Central memory CD8-positive, alpha-beta T cell (primary cell): ENCODE results near the gene ATRX.
"Not testable (repeated sequence)": the region's sequence is repeated elsewhere in the genome, so short reads cannot be mapped to it uniquely, and the experiment has no call there.

Experiments used
- ATAC-seq: fragments of 150-1000 bp; cut with Tn5 transposase; replicated peaks from 2 replicates; pipeline ENCODE4 v1.10.0; 2022; ENCODE audit warnings: mild to moderate bottlenecking, moderate FRiP score, moderate number of reproducible peaks; ENCODE audit not compliant: poor library complexity, severe bottlenecking; ENCODE audit errors: extremely low read depth
- DNase-seq, 2 donors: peaks; one replicate each; pipeline ENCODE4 v3.0.0; 2021; ENCODE audit warnings: low spot score in 2 of 2
- H3K27ac Mint-ChIP-seq: one replicate; pipeline ENCODE4 v1.8.0; 2022; ENCODE audit warnings: low read depth, mild to moderate bottlenecking, moderate library complexity, mixed read lengths
- H3K27me3 Mint-ChIP-seq: one replicate; pipeline ENCODE4 v1.8.0; 2022; ENCODE audit warnings: mixed read lengths
- H3K36me3 Mint-ChIP-seq: one replicate; pipeline ENCODE4 v1.8.0; 2022; ENCODE audit warnings: mild to moderate bottlenecking, moderate library complexity, mixed read lengths; ENCODE audit not compliant: insufficient read depth
- H3K4me1 Mint-ChIP-seq: one replicate; pipeline ENCODE4 v1.8.0; 2022; ENCODE audit warnings: mixed read lengths
- H3K4me3 Mint-ChIP-seq: one replicate; pipeline ENCODE4 v1.8.0; 2022; ENCODE audit warnings: mild to moderate bottlenecking, moderate library complexity, mixed read lengths
- H3K9me3 Mint-ChIP-seq: one replicate; pipeline ENCODE4 v1.8.0; 2022; ENCODE audit warnings: mixed read lengths

The ATRX gene

DNA sequence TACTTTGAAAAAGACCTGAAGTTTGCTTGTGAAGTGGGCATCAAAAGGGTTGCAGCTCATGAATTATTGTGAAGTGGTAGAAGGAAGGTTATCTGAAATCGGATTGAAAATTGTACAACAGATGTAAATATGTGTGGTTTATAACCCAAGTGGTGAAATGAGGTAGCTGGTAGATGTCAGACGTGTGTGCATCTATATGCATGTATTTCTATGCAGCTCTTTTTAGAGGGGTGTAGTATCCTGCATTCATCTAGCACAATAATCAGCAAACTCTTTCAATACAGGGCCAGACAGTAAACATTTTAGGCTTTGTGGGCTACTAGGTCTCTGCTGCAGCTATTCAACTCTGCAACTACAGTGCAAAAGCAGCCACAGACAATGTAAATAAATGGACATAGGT lies 9.4 kb downstream of the ATRX start:
- ATAC-seq (no peak), DNase-seq (no peak)
- no peak overlapping the region for H3K27ac Mint-ChIP-seq
- H3K27me3 Mint-ChIP-seq, result no peaks in the 10 kb centered on the region
- no peaks in the 10 kb centered on the region for H3K36me3 Mint-ChIP-seq
- H3K4me3 Mint-ChIP-seq, result no peak overlapping the region
- H3K4me1 Mint-ChIP-seq, result peaks cover 30% of the 10 kb centered on the region
- H3K9me3 Mint-ChIP-seq, result no peaks in the 10 kb centered on the region

DNA sequence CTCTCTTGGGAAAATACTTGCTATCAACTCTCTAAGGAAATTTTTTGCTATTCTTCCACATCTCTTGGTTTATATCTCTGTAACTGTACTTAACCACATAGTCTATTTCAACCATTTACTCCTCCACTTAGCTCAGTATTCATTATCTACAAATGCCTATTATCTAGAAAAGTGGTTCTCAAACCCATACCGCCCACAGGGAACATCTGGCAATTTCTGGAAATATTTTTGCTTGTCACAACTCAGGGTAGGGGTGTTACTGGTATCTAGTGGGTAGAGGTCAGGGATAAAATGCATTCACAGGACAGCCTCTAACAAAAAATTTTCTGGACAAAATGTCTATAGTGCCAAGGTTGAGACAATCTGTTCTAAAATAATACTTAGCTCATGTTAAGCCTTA lies 14.4 kb downstream of the ATRX start:
- no peak overlapping the region for H3K27ac Mint-ChIP-seq
- H3K4me3 Mint-ChIP-seq, result no peak overlapping the region
- ATAC-seq (no peak), DNase-seq (no peak)
- no peaks in the 10 kb centered on the region for H3K9me3 Mint-ChIP-seq
- H3K4me1 Mint-ChIP-seq, result peaks cover 32% of the 10 kb centered on the region
- no peaks in the 10 kb centered on the region for H3K27me3 Mint-ChIP-seq
- peaks cover 2% of the 10 kb centered on the region for H3K36me3 Mint-ChIP-seq

DNA sequence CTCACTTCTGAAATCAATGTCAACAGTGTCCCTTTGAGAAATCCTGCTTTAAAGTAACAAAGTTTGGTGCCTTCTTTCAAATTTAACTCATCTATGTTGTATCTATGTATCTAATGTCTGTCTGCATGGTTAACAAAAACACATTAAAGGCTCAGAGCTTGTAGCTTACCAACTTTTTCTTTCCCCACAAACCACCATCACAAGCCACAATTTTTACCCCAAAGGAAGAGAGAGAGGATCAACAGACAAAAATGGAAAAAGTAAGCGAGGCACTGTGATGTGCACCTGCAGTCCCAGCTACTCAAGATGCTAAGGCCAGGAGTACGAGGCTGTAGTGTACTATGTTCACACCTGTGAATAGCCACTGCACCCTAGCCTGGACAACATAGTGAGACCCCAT lies 17.2 kb downstream of the ATRX start:
- Mint-ChIP-seq H3K9me3 (no peaks in the 10 kb centered on the region), H3K4me1 (peaks cover 23% of the 10 kb centered on the region), H3K4me3 (peak overlapping the region; percentile 44), H3K27me3 (no peaks in the 10 kb centered on the region), H3K36me3 (peaks cover 5% of the 10 kb centered on the region), H3K27ac (no peak overlapping the region)
- DNase-seq (no peak), ATAC-seq (peak; percentile 19)

DNA sequence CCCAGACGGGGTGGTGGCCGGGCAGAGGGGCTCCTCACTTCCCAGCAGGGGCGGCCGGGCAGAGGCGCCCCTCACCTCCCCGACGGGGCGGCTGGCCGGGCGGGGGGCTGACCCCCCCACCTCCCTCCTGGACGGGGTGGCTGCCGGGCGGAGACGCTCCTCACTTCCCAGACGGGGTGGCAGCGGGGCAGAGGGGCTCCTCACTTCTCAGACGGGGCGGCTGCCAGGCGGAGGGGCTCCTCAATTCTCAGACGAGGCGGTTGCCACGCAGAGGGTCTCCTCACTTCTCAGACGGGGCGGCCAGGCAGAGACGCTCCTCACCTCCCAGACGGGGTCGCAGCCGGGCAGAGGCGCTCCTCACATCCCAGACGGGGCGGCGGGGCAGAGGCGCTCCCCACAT lies 19.8 kb downstream of the ATRX start:
- not testable (repeated sequence) for H3K36me3 Mint-ChIP-seq, ATAC-seq, H3K9me3 Mint-ChIP-seq, H3K4me3 Mint-ChIP-seq, H3K27ac Mint-ChIP-seq, DNase-seq, H3K27me3 Mint-ChIP-seq
- H3K4me1 Mint-ChIP-seq, result peaks cover 23% of the 10 kb centered on the region

DNA sequence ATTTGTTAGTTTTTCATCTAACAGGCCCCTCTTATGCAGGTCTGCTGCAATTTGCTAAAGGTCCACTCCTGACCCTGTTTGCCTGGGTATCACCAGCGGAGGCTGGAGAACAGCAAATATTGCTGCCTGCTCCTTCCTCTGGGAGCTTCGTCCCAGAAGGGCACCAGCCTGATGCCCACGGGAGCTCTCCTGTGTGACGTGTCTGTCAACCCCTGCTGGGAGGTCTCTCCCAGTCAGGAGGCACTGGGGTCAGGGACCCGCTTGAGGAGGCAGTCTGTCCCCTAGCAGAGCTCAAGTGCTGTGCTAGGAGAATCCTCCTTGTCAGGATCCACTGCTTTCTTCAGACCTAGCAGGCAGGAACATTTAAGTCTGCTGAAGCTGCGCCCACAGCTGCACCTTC lies 30.5 kb downstream of the ATRX start:
- Mint-ChIP-seq H3K36me3 (peaks cover 3% of the 10 kb centered on the region), H3K4me3 (no peak overlapping the region), H3K4me1 (peaks cover 12% of the 10 kb centered on the region), H3K27ac (no peak overlapping the region), H3K27me3 (no peaks in the 10 kb centered on the region), H3K9me3 (no peaks in the 10 kb centered on the region)
- ATAC-seq (no peak), DNase-seq (no peak)

DNA sequence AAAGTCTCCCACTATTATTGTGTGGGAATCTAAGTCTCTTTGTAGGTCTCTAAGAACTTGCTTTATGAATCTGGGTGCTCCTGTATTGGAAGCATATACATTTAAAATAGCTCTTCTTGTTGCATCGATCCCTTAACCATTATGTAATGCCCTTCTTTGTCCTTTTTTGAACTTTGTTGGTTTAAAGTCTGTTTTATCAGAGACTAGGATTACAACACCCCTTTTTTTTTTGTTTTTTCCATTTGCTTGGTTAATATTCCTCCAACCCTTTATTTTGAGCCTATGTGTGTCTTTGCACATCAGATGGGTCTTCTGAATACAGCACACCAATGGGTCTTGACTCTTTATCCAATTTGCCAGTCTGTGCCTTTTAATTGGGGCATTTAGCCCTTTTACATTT lies 32.1 kb downstream of the ATRX start:
- not testable (repeated sequence) for H3K27me3 Mint-ChIP-seq, DNase-seq, H3K9me3 Mint-ChIP-seq, H3K4me3 Mint-ChIP-seq, H3K36me3 Mint-ChIP-seq, H3K27ac Mint-ChIP-seq, ATAC-seq
- peaks cover 12% of the 10 kb centered on the region for H3K4me1 Mint-ChIP-seq

DNA sequence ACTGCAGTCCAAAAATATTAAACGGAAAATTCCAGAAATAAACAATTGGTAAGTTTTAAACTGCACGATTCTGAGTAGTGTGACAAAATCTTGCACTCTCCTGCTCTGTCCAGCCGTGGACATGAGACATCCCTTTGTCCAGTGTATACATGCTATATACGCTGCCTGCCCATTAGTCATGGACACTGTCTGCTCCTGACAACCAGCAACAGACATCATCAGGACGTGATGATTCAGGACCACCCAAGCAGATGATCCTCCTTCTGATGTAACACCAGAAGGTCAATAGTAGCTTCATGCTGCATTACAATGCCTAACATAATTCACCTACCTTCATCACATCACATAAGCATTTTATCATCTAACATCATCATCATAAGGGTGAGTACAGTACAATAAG lies 36.3 kb downstream of the ATRX start:
- DNase-seq, result no peak
- peaks cover 32% of the 10 kb centered on the region for H3K4me1 Mint-ChIP-seq
- no peaks in the 10 kb centered on the region for H3K27me3 Mint-ChIP-seq
- no peak overlapping the region for H3K27ac Mint-ChIP-seq
- no peak for ATAC-seq
- peaks cover 3% of the 10 kb centered on the region for H3K36me3 Mint-ChIP-seq
- no peak overlapping the region for H3K4me3 Mint-ChIP-seq
- no peaks in the 10 kb centered on the region for H3K9me3 Mint-ChIP-seq

DNA sequence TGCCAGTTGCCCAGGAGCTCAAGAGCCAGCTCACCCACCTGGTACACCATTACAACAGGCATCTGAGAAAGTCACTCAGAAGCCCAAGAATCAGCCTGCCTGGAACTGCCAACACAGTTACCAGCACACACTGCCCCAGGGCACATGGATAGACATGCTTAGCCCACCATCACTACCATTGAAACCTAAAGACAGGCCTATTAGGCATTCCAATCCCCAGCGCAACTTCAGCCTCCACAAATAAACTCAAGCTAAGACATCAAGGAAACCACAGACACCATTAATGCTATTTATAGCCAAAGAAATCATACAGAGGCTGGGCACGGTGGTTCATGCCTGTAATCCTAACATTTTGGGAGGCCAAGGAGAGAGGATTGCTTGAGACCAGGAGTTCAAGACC lies 42.3 kb downstream of the ATRX start:
- ATAC-seq (no peak), DNase-seq (no peak)
- Mint-ChIP-seq H3K27ac (peak overlapping the region; percentile 78), H3K4me1 (peaks cover 60% of the 10 kb centered on the region), H3K36me3 (no peaks in the 10 kb centered on the region), H3K9me3 (no peaks in the 10 kb centered on the region), H3K4me3 (peak overlapping the region; percentile 42), H3K27me3 (no peaks in the 10 kb centered on the region)

DNA sequence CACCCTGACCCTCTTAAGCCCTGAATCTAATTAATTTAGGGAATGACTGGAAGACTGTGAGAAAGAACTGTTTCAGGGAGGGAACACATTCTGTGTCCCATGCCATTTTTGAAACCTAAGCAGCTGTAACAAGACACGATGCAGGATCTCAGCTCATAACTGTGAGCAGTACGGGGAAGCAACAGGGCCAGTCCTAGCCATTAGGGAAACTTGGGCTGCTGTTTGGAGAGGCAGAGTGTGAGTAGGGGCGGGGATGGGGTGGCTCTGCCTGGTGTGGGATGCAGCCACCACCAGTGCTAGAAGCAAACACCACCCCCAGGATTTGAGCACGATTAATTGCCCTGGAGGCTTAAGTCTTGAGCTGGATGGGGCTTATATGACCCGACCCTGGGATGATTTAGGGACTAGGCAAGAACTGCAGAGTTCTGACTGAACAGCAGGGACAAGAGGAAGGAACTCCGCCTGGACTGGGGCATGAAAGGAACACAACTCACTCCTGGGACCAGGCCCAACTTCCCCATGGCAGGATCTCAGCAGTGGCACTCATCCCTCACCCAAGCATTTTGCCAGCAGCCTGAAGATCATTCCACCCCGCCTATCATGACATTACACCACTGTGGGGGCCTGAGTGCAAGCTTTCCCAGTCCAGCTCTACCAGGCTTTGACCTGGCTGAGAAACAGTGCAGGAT lies 43.1 kb downstream of the ATRX start:
- Mint-ChIP-seq H3K4me1 (peaks cover 56% of the 10 kb centered on the region), H3K36me3 (no peaks in the 10 kb centered on the region)

DNA sequence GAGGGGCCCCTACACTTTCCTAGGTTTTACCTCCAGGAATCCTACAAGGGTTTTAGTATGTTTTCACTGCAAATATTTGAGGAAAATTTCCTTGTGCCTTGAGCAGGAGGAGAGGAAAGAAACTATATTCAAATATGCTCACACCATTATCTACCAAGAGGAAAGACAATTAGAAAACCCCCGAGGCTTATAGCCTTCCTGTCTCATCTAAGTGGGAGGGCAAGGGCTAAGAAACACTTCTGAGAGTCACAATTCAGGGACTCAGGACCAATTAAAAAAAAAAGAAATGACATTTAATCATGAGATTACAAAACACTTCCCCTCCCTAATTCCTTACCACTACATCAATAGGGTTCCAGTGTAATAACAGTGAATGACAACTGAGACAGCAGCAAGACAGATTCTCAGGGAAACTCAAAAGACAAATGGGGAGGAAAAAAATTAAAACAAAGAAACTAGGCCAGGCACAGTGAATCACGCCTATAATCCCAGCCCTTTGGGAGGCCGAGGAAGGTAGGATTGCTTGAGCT lies 45.6 kb downstream of the ATRX start:
- Mint-ChIP-seq H3K36me3 (no peaks in the 10 kb centered on the region), H3K27ac (peak overlapping the region; percentile 75), H3K4me1 (peaks cover 52% of the 10 kb centered on the region), H3K27me3 (no peaks in the 10 kb centered on the region), H3K9me3 (no peaks in the 10 kb centered on the region), H3K4me3 (no peak overlapping the region)
- no peak for ATAC-seq
- no peak for DNase-seq

More for the DNA sequence above, 43.1 kb downstream of the ATRX start:
- peak overlapping the region; percentile 78 for H3K27ac Mint-ChIP-seq
- DNase-seq (no peak), ATAC-seq (no peak)
- no peaks in the 10 kb centered on the region for H3K9me3 Mint-ChIP-seq
- H3K27me3 Mint-ChIP-seq, result no peaks in the 10 kb centered on the region
- peak overlapping the region; percentile 42 for H3K4me3 Mint-ChIP-seq

DNA sequence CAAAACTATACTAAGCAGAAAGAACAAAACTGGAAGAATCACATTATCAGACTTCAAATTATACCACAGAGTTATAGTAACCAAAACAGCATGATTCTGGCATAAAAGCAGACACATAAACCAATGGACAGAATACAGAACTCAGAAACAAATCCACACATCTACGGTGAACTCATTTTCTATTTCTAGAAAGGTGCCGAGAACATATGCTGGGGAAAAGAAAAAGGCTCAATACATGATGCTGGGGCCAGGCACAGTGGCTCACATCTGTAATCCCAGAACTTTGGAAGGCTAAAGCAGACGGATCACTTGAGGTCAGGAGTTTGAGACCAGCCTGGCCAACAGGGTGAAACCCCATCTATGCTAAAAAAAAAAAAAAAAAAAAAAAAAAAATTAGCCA lies 52.7 kb downstream of the ATRX start:
- peak overlapping the region; percentile 53 for H3K4me3 Mint-ChIP-seq
- peaks cover 37% of the 10 kb centered on the region for H3K4me1 Mint-ChIP-seq
- no peaks in the 10 kb centered on the region for H3K36me3 Mint-ChIP-seq
- H3K27ac Mint-ChIP-seq, result peak overlapping the region; percentile 84
- no peak for ATAC-seq
- DNase-seq, result no peak
- H3K27me3 Mint-ChIP-seq, result no peaks in the 10 kb centered on the region
- H3K9me3 Mint-ChIP-seq, result no peaks in the 10 kb centered on the region

DNA sequence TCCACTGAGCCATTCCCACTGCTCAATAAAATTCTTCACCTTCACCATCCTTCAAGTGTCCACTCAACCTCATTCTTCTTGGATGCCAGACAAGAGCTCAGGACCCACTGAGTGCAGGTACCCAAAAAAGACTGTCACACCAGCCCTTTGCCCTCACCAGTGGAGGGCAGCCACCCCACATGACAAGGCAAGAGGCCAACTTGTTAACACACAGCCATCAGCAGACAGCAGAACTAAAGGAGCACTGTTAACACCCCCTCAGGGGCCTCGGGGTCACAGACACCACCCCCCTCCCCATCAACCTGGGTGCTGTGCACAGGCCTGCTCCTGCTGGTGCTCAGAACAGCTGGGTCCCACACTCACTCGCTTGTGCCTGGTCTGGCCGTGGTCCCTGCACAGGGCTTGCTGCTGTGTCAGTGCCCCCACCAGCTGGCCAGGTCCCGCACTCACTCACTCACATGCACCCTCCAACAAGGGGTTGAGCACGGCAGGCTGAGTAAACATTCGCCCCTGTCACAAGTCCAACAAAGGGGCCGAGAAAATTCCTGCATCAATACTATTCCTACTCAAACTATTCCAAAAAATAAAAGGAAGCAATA lies 54.1 kb downstream of the ATRX start:
- Mint-ChIP-seq H3K27me3 (no peaks in the 10 kb centered on the region), H3K4me3 (peak overlapping the region; percentile 53), H3K36me3 (no peaks in the 10 kb centered on the region), H3K27ac (peak overlapping the region; percentile 84), H3K4me1 (peaks cover 36% of the 10 kb centered on the region), H3K9me3 (no peaks in the 10 kb centered on the region)
- DNase-seq (no peak), ATAC-seq (no peak)

DNA sequence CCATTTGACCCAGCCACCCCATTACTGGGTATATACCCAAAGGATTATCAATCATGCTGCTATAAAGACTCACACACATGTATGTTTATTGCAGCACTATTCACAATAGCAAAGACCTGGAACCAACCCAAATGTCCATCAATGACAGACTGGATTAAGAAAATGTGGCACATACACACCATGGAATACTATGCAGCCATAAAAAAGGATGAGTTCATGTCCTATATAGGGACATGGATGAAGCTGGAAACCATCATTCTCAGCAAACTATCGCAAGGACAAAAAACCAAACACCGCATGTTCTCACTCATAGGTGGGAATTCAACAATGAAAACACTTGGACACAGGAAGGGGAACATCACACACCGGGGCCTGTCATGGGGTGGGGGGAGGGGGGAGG lies 59.9 kb downstream of the ATRX start:
- H3K27me3 Mint-ChIP-seq, H3K9me3 Mint-ChIP-seq, H3K27ac Mint-ChIP-seq, DNase-seq, H3K4me3 Mint-ChIP-seq, H3K36me3 Mint-ChIP-seq, ATAC-seq: not testable (repeated sequence)
- H3K4me1 Mint-ChIP-seq, result peaks cover 29% of the 10 kb centered on the region
